Measurements from ENCODE around the gene ALPP. TPM values are rescaled to one million over a fixed set of nuclear protein-coding genes. Genes with fewer than 3 reads are reported as not detected.
A peak's percentile ranks its signal among the peaks of the same experiment; 100 is the strongest.

Gene ALPP
- total RNA-seq, 3 donors from 2014 or later: not detected

DNA sequence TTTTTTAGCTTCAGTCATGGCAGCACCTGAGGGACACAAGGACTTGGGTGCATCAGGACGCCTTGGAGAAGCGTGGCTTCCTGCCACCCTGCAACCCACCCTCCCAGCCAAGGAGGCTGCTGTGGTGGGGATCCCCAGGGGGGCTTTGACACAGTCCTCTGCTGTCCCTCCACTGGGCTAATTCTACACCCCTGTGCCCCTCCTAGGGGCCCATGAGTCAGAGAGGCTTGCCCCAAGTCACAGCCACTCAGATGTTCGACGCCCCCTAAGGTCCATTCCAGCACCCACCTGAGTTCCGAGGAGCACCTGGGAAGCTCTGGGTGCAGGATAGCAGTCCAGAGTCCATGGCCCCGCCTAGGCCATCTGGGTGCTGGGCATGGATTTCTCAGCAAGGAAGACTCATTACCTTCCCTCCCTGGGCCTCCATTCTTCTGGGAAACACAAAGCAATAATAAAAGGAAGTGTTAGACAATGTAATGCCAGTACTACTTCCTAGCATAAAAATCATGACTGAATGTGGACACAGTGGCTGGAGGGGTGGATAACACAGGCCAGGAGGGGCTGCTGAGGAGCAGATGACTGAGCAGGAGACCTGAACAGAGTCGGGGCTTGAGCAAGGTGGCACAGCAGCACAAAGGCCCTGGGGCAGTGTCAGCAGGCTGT lies 31.8 kb downstream of the ALPP start:
- DNase-seq (no peak), ATAC-seq (no peak)
- no peak overlapping the region for H3K4me3 Mint-ChIP-seq
- H3K9me3 Mint-ChIP-seq: no peaks in the 10 kb centered on the region
- no peaks in the 10 kb centered on the region for H3K36me3 Mint-ChIP-seq (ENCODE audit: insufficient read depth)
- peaks cover 14% of the 10 kb centered on the region for H3K4me1 Mint-ChIP-seq (ENCODE audit: low read depth)
- H3K27me3 Mint-ChIP-seq (ENCODE audit: low read depth): peaks cover 19% of the 10 kb centered on the region

DNA sequence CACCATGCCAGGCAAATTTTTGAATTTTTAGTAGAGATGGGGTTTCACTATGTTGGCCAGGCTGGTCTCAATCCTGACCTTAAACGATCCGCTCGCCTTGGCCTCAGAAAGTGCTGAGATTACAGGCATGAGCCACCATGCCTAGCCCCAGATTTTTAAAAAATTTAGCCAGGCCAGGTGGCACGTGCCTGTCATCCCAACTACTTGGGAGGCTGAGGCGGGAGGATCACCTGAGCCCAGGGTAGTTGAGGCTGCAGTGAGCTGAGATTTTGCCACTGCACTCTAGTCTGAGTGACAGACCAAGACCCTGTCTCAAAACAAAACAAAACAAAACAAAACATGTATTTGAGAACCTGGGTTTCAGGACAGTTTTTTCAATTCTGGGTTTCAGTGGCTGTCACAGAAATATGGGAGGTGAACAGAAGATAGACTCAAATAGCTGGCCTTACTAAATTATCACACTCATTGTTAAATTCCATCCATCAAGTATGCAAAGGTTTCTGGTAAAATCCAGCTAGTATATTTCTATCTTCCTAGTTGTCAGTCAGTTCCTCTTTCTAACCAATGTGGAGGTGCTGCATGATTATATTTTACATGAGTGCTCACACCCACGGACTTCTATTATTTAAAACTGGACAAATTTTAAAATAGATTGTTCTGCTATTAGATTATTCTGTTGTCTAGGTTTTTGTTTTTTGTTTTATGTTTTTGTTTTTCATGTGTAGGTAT lies 33.5 kb downstream of the ALPP start:
- Mint-ChIP-seq H3K4me3 (no peak overlapping the region), H3K4me1 (ENCODE audit: low read depth) (peaks cover 14% of the 10 kb centered on the region), H3K36me3 (ENCODE audit: insufficient read depth) (no peaks in the 10 kb centered on the region), H3K9me3 (no peaks in the 10 kb centered on the region), H3K27me3 (ENCODE audit: low read depth) (peaks cover 19% of the 10 kb centered on the region)
- ATAC-seq: no peak
- DNase-seq: no peak

DNA sequence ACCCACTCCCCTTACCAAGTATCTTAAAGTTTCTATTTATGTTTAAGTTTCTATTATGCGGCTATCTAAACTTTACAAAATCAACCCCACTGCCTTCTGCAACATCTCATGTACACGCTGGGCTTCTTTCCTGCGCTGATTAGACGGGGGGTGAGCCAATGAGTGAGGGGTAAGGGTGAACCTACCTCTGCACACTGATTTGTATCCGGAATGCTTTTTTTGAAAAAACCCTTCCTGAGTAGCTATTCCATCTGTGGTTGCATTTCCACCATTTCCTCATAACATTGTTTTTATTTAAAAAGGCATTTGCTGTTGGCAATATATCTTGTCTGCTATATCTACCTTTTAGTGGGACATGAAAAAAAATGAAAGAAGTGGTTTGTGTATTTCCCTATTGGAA lies 34.4 kb downstream of the ALPP start:
- H3K36me3 Mint-ChIP-seq (ENCODE audit: insufficient read depth): no peaks in the 10 kb centered on the region
- no peak for ATAC-seq
- DNase-seq: no peak
- peaks cover 14% of the 10 kb centered on the region for H3K4me1 Mint-ChIP-seq (ENCODE audit: low read depth)
- no peaks in the 10 kb centered on the region for H3K9me3 Mint-ChIP-seq
- peaks cover 26% of the 10 kb centered on the region for H3K27me3 Mint-ChIP-seq (ENCODE audit: low read depth)
- no peak overlapping the region for H3K4me3 Mint-ChIP-seq

DNA sequence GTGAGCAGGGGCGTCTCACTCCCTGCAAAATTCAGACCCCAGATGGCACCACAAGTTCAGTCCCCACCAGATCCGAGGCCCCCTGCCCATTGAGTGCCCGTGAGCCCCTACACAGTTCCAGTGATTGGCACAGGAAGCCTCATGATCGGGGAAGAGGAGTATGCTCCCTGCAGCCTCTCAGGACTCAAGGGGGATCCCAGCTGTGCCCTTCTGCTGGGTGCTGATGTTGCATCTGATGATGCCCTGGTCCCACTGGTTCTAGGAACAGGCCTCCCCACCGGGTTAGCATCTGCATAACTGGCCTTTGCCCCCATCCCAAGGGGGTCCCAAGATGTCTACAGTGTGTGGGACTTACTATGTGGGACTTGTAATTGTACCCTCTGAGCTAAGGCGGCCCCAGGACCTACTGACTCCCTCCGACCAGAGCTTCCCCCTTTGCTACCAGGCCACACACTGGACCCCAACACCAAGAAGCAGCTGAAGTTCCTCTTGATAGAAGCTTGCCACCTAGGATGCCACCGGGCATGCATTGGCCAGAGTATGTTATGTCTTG lies 36.7 kb downstream of the ALPP start:
- DNase-seq (no peak), ATAC-seq (no peak)
- peaks cover 20% of the 10 kb centered on the region for H3K4me1 Mint-ChIP-seq (ENCODE audit: low read depth)
- no peaks in the 10 kb centered on the region for H3K36me3 Mint-ChIP-seq (ENCODE audit: insufficient read depth)
- no peak overlapping the region for H3K4me3 Mint-ChIP-seq
- peaks cover 37% of the 10 kb centered on the region for H3K27me3 Mint-ChIP-seq (ENCODE audit: low read depth)
- H3K9me3 Mint-ChIP-seq: no peaks in the 10 kb centered on the region

DNA sequence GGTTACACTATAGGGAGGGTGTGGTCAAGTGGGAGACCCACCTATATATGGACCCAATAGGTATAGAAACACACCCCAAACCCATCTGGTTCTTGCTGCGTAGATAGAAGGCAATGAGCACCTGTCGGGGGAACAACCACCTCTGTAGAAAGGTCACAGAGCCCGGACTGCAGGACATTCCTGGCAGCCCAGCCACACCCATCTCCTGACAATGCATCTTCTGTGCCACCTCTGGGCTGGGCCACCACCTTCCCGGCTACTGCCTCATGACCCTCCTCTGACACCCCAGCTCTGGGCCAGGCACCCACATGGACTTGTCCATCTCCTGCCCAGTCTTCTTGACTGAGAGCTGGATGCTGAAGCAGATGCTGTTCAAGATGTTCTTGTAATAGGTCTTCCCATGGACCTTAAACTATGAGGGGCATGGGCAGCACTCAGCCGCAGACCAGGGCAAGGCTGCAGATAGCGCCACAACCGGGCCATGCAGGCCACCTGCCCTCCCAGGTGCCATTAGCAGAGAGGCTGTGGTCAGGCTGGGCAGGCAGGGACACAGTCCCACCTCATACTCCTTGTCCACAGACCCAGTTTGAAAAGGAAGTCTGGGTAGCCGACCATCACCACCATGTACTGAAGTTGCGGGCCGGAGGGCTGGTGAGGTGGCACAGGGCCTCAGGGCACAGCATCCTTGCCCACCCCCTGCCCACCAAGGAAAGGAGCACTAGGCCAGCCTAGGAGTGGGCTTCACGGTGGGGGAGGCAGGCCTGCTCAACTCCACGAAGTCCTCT lies 37.4 kb downstream of the ALPP start:
- H3K4me1 Mint-ChIP-seq (ENCODE audit: low read depth): peaks cover 20% of the 10 kb centered on the region
- H3K27me3 Mint-ChIP-seq (ENCODE audit: low read depth): peaks cover 41% of the 10 kb centered on the region
- ATAC-seq: no peak
- DNase-seq: no peak
- H3K4me3 Mint-ChIP-seq: no peak overlapping the region
- no peaks in the 10 kb centered on the region for H3K36me3 Mint-ChIP-seq (ENCODE audit: insufficient read depth)
- H3K9me3 Mint-ChIP-seq: no peaks in the 10 kb centered on the region

DNA sequence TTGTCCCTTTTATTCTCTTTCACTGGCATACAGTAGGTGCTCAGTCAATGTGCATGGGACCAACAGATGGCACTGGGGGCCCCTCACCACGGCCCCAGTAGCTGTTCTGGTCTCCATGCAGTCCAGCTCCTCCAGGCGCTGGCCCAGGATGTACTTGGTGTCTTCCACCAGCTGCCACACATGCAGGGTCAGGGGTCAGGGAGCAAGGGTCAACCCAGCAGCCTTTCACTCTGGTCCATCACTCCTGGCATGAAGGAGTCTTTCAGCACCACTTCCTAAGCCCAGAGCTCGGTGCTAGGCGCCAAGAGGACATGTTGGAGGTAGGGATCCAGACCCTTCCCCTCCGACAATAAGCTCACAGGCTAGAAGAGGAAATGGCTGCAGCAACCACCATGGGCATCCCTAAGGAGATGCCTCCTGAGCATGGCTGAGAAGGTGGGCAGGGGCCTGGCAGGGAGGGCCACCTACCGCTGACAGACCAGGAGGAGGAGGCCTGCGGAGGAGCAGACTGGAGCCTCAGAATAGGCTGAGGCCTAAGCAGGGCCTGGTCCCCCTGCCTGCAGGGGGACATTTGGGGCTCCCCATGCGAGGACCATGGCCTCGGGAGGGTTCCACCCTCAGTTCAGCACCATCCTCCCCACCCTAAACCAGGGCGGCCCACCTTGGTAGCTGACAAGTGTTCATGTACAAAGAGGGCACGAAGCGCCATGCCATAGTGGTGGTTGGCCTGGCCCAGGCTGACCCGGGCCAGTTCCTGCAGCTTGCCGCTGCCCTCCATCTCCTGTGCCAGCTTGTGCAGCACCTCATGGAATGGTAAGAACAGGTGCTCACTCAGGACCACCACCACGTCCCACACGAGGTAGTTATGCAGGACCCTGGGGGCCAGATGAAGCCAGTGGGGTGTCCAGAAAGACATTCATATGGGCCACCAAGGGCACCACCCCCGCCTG lies 38.2 kb downstream of the ALPP start:
- H3K27me3 Mint-ChIP-seq (ENCODE audit: low read depth): peaks cover 46% of the 10 kb centered on the region
- no peaks in the 10 kb centered on the region for H3K36me3 Mint-ChIP-seq (ENCODE audit: insufficient read depth)
- H3K4me1 Mint-ChIP-seq (ENCODE audit: low read depth): peaks cover 20% of the 10 kb centered on the region
- ATAC-seq: no peak
- H3K9me3 Mint-ChIP-seq: no peaks in the 10 kb centered on the region
- no peak for DNase-seq
- no peak overlapping the region for H3K4me3 Mint-ChIP-seq

DNA sequence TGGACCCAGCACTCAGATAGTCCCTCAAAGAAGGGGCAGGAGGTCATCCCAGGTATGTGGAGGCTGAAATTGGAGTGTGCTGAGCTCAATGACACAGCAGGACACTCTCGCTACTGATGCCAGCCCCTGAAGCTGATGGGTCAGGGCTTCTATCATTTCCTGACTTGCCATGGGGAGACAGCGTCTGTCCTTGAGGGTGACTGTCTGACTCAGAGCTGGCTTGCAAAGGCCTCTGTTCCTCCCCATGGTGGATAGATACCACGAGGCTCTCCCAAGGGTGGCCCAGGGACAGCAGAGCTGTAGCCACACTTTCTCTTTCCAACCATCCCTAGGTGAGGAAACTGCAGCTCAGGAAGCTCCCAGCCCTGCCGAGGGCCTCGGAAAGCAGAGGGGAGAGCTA lies 38.9 kb downstream of the ALPP start:
- H3K36me3 Mint-ChIP-seq (ENCODE audit: insufficient read depth): no peaks in the 10 kb centered on the region
- H3K27me3 Mint-ChIP-seq (ENCODE audit: low read depth): peaks cover 51% of the 10 kb centered on the region
- peaks cover 18% of the 10 kb centered on the region for H3K4me1 Mint-ChIP-seq (ENCODE audit: low read depth)
- DNase-seq (no peak), ATAC-seq (no peak)
- peaks cover under 1% of the 10 kb centered on the region for H3K9me3 Mint-ChIP-seq
- H3K4me3 Mint-ChIP-seq: no peak overlapping the region

DNA sequence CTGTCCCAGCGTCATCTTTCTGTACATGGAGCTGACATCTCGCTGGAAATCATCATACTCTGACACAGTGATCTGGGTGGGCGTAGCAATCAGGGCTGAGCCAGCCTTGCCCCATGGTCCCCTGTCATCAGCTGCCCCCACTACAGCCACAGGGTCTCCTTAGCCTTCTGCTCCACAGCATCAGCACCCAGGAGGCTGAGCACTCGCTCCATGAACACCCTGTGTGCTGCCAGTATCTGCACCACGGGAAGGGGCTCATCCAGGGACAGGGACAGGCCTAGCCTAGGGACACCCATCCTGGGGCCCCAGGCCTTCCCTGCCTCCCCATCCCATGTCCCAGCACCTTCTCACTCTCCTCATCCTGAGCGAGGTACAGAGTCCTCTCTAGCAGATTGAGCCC lies 39.5 kb downstream of the ALPP start:
- Mint-ChIP-seq H3K4me3 (no peak overlapping the region), H3K27me3 (ENCODE audit: low read depth) (peaks cover 55% of the 10 kb centered on the region)
- no peak for ATAC-seq

DNA sequence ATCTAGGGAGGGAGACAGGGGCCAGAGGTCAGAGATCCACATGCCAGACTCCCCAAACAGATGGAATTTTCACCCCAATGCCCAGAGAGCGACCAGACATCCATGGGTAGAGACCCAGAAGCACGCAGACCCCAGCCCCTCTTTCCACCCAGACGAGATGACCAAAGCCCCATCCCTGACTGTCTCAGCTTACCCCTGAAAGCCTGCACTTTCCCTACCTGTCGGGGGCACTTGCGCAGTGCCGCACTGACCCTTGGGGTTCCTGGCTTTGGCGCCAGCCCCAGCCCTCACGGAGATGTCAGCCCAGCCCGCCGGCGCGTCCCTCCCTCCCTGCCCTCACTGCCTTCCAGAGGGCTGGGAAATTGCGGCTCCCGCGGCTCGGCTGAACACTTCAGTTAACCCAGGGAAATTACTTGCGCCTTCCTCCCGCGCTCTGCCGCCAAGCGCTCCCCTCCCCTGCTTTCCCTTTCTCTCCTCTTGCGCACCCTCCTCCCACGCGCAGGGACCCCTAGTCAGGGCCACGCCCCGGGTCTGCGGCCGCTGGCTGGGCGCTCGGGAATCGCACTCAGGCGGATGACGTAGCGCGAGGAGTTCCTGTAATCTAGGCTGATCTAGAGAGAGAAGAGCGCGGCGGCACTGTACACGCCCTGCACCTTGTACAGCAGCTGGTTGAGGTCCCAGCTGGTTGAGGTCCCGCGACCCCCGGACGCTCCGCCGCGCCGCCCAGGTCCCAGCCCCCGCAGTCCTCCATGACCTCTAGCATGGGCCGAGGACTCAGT lies 40.1 kb downstream of the ALPP start:
- ATAC-seq: peak; percentile 28
- H3K4me1 Mint-ChIP-seq (ENCODE audit: low read depth): peaks cover 7% of the 10 kb centered on the region

More for the DNA sequence above, 39.5 kb downstream of the ALPP start:
- Mint-ChIP-seq H3K4me1 (ENCODE audit: low read depth) (peaks cover 13% of the 10 kb centered on the region), H3K36me3 (ENCODE audit: insufficient read depth) (no peaks in the 10 kb centered on the region), H3K9me3 (peaks cover 6% of the 10 kb centered on the region)
- DNase-seq: no peak

DNA sequence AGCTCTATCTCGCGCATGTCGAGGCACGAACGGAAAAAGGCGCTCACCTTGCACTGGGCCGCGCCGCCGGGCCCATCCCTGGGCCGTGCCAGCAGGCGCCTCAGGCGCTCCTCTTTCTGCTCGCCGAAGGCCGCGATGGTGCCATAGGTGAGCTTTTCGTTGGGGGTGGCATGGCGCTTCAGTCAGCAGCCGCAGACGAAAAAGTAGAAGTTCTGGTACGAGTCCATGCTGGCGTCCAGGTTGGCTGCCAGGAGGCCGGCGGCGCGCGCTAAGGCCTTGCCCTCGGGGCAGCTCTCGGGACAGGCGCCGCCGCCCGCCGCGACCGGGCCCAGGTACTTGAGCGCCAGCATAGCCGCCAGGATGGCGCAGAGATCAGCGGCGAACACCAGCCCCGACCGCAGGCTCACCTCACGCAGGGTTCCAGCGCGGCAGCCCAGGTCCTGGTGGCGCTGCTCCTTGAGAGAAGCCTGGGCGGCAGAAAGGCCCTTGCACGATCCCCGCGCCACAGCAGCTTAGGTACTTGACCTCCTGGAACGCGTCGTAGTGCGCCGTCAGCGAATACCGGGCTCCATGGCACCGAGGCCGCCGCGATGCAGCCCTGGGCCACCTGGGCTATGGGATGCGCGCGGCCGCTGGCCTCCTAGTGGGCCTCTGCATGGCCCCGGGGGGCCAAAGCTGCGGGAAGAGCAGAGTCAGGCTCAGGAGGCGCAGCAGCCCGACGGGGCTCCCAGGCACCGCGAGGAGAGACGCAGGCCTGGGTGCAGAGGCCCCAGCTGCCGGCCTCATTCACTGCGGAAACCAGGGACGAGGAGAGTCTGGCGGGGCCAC lies 40.9 kb downstream of the ALPP start:
- H3K9me3 Mint-ChIP-seq: peaks cover 6% of the 10 kb centered on the region
- peaks cover 6% of the 10 kb centered on the region for H3K4me1 Mint-ChIP-seq (ENCODE audit: low read depth)
- H3K36me3 Mint-ChIP-seq (ENCODE audit: insufficient read depth): no peaks in the 10 kb centered on the region
- H3K27me3 Mint-ChIP-seq (ENCODE audit: low read depth): peaks cover 53% of the 10 kb centered on the region
- ATAC-seq: peak; percentile 27 to 28
- DNase-seq: no peak
- H3K4me3 Mint-ChIP-seq: peak overlapping the region; percentile 38

More for the DNA sequence above, 40.1 kb downstream of the ALPP start:
- Mint-ChIP-seq H3K4me3 (peak overlapping the region; percentile 38), H3K9me3 (peaks cover 6% of the 10 kb centered on the region), H3K27me3 (ENCODE audit: low read depth) (peaks cover 57% of the 10 kb centered on the region), H3K36me3 (ENCODE audit: insufficient read depth) (no peaks in the 10 kb centered on the region)
- DNase-seq: no peak

DNA sequence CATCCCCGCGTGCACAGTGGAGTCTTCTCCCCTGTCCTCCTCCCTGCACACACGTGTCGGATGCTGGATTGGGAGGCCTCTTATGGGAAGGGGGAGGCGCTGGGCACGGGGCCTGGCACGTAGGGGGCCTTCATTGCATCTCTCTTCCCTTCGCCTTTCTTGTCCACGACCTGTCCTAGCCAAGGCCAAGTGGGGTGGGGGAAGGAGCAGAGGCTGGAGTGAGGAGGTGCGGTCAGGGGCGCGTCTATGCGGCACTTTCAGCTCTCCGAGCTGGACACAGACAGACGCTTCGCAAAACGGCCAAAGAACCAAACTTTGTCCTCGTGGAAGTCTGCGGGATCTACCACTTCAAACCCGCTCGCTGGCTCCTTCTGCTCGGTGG lies 41.5 kb downstream of the ALPP start:
- H3K4me3 Mint-ChIP-seq: no peak overlapping the region
- H3K27me3 Mint-ChIP-seq (ENCODE audit: low read depth): peaks cover 48% of the 10 kb centered on the region
- no peak for DNase-seq
- no peak for ATAC-seq
- no peaks in the 10 kb centered on the region for H3K36me3 Mint-ChIP-seq (ENCODE audit: insufficient read depth)
- H3K9me3 Mint-ChIP-seq: peaks cover 6% of the 10 kb centered on the region
- H3K4me1 Mint-ChIP-seq (ENCODE audit: low read depth): peaks cover 6% of the 10 kb centered on the region

DNA sequence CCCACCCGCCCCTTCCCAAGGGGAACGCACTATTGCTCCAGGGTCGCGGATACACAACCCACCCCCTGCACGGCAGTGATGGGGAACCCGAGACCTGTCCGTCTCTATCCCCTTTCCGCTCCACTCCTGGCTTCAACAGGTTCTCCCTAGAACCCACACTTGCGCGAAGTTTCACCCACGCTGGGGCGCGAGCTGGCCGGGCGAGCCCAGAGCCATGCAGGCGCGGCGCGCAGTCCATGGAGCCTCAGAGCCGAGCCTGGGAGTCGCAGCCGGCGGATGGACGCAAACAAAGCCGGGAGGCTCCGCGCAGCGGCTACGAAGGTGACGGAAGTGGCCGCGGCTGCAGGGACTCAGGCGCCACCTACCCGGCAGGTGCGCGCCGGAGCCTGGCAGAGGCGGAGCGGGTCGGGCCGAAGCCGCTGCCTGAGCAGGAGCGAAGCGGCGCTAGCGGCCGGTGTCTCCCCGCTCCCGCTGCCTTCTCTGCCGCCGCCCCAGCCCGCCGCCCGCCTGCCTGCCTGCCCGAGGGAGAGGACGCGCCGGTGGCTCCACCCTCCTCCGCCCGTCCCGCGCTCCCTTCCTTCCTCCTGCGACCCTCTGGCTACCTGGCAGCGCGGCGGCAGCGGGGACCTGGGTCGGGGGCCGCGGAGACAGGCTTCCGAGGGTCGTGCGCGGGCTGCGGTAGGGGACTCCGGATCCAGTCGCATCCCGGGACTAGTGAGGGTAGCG lies 42.1 kb downstream of the ALPP start:
- peaks cover 6% of the 10 kb centered on the region for H3K4me1 Mint-ChIP-seq (ENCODE audit: low read depth)
- peaks cover 6% of the 10 kb centered on the region for H3K9me3 Mint-ChIP-seq
- ATAC-seq: peak; percentile 60
- H3K36me3 Mint-ChIP-seq (ENCODE audit: insufficient read depth): no peaks in the 10 kb centered on the region
- peaks cover 47% of the 10 kb centered on the region for H3K27me3 Mint-ChIP-seq (ENCODE audit: low read depth)
- H3K4me3 Mint-ChIP-seq: peak overlapping the region; percentile 31
- no peak for DNase-seq
